Endothelial cell of umbilical vein (primary cell): ENCODE data around the gene SMG1. TPM values are rescaled to one million over a fixed set of nuclear protein-coding genes. Genes with fewer than 3 reads are reported as not detected.
"Not testable (repeated sequence)": the region's sequence is repeated elsewhere in the genome, so short reads cannot be mapped to it uniquely, and the experiment has no call there.

Source experiments
- Bru-seq: library from RNA; stranded (reverse); fragments of 400-500 nt; gene quantifications from one replicate; lab custom pipeline; 2021; lab: Mats Ljungman, UMichigan
- BruChase-seq, 2 experiments: library from RNA; stranded (reverse); fragments of 400-500 nt; gene quantifications; one replicate each; lab custom pipeline; 2021; lab: Mats Ljungman, UMichigan
- BruUV-seq: library from RNA; stranded (reverse); fragments of 400-500 nt; replicated peaks from 2 replicates; lab custom pipeline; 2021; lab: Mats Ljungman, UMichigan
- CTCF ChIA-PET: fragments of 300-600, 350-600 bp; sonication (Branson Sonifier 250); formaldehyde crosslinking; loops from one replicate; lab custom pipeline; 2021; ENCODE audit warnings: antibody characterized with exemption, inconsistent platforms; lab: Charles Lee
- POLR2A ChIA-PET: fragments of 300-600, 350-600 bp; sonication (Branson Sonifier 250); formaldehyde crosslinking; loops from one replicate; lab custom pipeline; 2021; ENCODE audit warnings: antibody characterized with exemption, inconsistent platforms; lab: Charles Lee
- DNase-seq: peaks from one replicate; pipeline ENCODE4 v3.0.0-alpha.2; 2011; ENCODE audit warnings: low read depth, low spot score
- FAIRE-seq: peaks from 2 replicates; lab custom pipeline; 2011; peaks lifted over from hg19 to GRCh38; lab: Jason Lieb, UNC
- H2AFZ ChIP-seq: 2 replicates; pipeline ENCODE4 v1.6.0; 2012; ENCODE audit warnings: low read depth, low read length, control low read depth, inconsistent platforms
- H3K27ac ChIP-seq: 2 replicates; pipeline ENCODE4 v1.5.1; 2011; ENCODE audit warnings: low read depth, mild to moderate bottlenecking, control low read depth, low read length, moderate library complexity; ENCODE audit not compliant: insufficient read depth
- H3K27me3 ChIP-seq, 2 experiments: 2 replicates each; pipeline versions ENCODE4 v1.6.0 to v1.6.1; 2011; ENCODE audit warnings: low read length in 2 of 2, mixed read lengths in 1 of 2; ENCODE audit not compliant: control insufficient read depth in 2 of 2, insufficient read depth in 2 of 2
- H3K36me3 ChIP-seq, 2 experiments: 2 replicates in 1 of 2; 3 replicates in 1 of 2; pipeline ENCODE4 v1.5.1; 2011; ENCODE audit warnings: low read length in 2 of 2, mild to moderate bottlenecking in 1 of 2, moderate library complexity in 1 of 2; ENCODE audit not compliant: control insufficient read depth in 2 of 2, insufficient read depth in 2 of 2; ENCODE audit errors: extremely low read depth in 1 of 2
- H3K4me1 ChIP-seq: 3 replicates; pipeline ENCODE4 v1.5.1; 2011; ENCODE audit warnings: mild to moderate bottlenecking, low read length; ENCODE audit not compliant: control insufficient read depth, insufficient read depth; ENCODE audit errors: extremely low read depth
- H3K4me2 ChIP-seq: 2 replicates; pipeline ENCODE4 v1.6.1; 2011; ENCODE audit warnings: low read length, control low read depth, mixed read lengths; ENCODE audit not compliant: insufficient read depth
- H3K4me3 ChIP-seq, 3 experiments: fragments of 200-600 bp in 1 of 3; sonication (generic), shearing (Covaris generic) in 1 of 3; replicated peaks in 1 of 3; 2 replicates each; pipeline ENCODE4 v1.5.1; 2011 to 2016; ENCODE audit warnings: control low read depth in 3 of 3, low read length in 3 of 3, mild to moderate bottlenecking in 2 of 3, inconsistent platforms in 1 of 3, low read depth in 1 of 3, moderate library complexity in 1 of 3; ENCODE audit not compliant: insufficient read depth in 1 of 3
- H3K79me2 ChIP-seq: 2 replicates; pipeline ENCODE4 v1.6.0; 2012; ENCODE audit warnings: low read length, inconsistent platforms; ENCODE audit not compliant: control insufficient read depth, insufficient read depth
- H3K9ac ChIP-seq: replicated peaks from 2 replicates; pipeline ENCODE3; 2011; ENCODE audit warnings: low read length, control low read depth; ENCODE audit not compliant: insufficient read depth; ENCODE audit errors: extremely low read depth
- H3K9me1 ChIP-seq: replicated peaks from 3 replicates; pipeline ENCODE4 v1.6.0; 2011; ENCODE audit warnings: mild to moderate bottlenecking, low read length; ENCODE audit not compliant: control insufficient read depth, insufficient read depth; ENCODE audit errors: extremely low read depth
- H3K9me3 ChIP-seq: replicated peaks from 2 replicates; pipeline ENCODE4 v1.5.1; 2012; ENCODE audit warnings: low read length, inconsistent platforms; ENCODE audit not compliant: control insufficient read depth, insufficient read depth
- H4K20me1 ChIP-seq: replicated peaks from 2 replicates; pipeline ENCODE3; 2011; ENCODE audit warnings: mild to moderate bottlenecking, low read length; ENCODE audit not compliant: control insufficient read depth, insufficient read depth; ENCODE audit errors: extremely low read depth
- POLR2A ChIP-seq: IDR thresholded peaks from 2 replicates; pipeline ENCODE4 v1.6.1; 2012; ENCODE audit warnings: low read depth, mild to moderate bottlenecking, control low read depth, low read length
- POLR2AphosphoS5 ChIP-seq: IDR thresholded peaks from 2 replicates; pipeline ENCODE4 v1.6.1; 2012; ENCODE audit warnings: low read depth, mild to moderate bottlenecking, control low read depth, low read length, moderate library complexity; ENCODE audit not compliant: insufficient read depth
- dilution Hi-C: fragments of 300-500 bp; cut with MboI; formaldehyde crosslinking; loops from one replicate; pipeline ENCODE4 v1.15.0; 2019; ENCODE audit warnings: low sequenced_read_pairs; ENCODE audit not compliant: extremely low pct_ligation_motif_present
- intact Hi-C: fragments of 100-400 bp; cut with micrococcal nuclease; formaldehyde crosslinking; loops from one replicate; pipeline ENCODE4 v1.10.0; 2022
- long read RNA-seq: library from polyadenylated mRNA; stranded (forward); transcript quantifications from one replicate; pipeline ENCODE4 v2.0.0, GENCODE V29; 2021
- polyA minus RNA-seq, 3 experiments: library from RNA; depleted of rRNA, polyadenylated mRNA; stranded (reverse); fragments of >200 nt; gene quantifications; 1 replicate in 1 of 3; 2 replicates in 2 of 3; pipeline ENCODE4 v1.2.3, GENCODE V29; 2011
- polyA plus RNA-seq, 4 experiments: library from polyadenylated mRNA; depleted of rRNA in 3 of 4; stranded (reverse) in 3 of 4; unstranded in 1 of 4; fragments of >200 nt; gene quantifications; 2 replicates each; pipeline versions ENCODE4 v1.2.1 to v1.2.3, GENCODE V29; 2011 to 2012; ENCODE audit warnings: missing spikeins in 1 of 4
- total RNA-seq: library from RNA; stranded (reverse); gene quantifications from 2 replicates; pipeline ENCODE4 v1.2.3, GENCODE V29; 2021
- TF ChIP-seq, protein P1 (sequence below): IDR thresholded peaks from 2 replicates; pipeline ENCODE4 v1.6.1; 2011; ENCODE audit not compliant: insufficient read depth, insufficient read length

Gene SMG1
- 80.2 and 90.8 TPM in 2 replicates for total RNA-seq
- 11.8 and 14.0 TPM in 2 replicates for polyA plus RNA-seq
- 12.6 and 13.0 TPM in 2 replicates for polyA plus RNA-seq (2011; cell fraction: cytosol; rRNA removed)
- 67.4 and 80.2 TPM in 2 replicates for polyA plus RNA-seq (2011; cell fraction: nucleus; rRNA removed)
- polyA plus RNA-seq (2012): 27.1 and 37.7 TPM in 2 replicates
- polyA minus RNA-seq: 178 and 181 TPM in 2 replicates
- 46.2 TPM for polyA minus RNA-seq (2011; cell fraction: cytosol; rRNA and poly(A)+ RNA removed)
- polyA minus RNA-seq (2011; cell fraction: nucleus; rRNA and poly(A)+ RNA removed): 232 and 354 TPM in 2 replicates
- Bru-seq, nascent RNA: percentile 91 among the genes with signal in this experiment
- BruChase-seq, experiment 1, labeled RNA remaining after a 6-hour chase: percentile 96 among the genes with signal in this experiment
- percentile 95 among the genes with signal in this experiment for BruChase-seq, experiment 2, labeled RNA remaining after a 2-hour chase
- long read RNA-seq, partial matches to known transcripts: 2 of 9 reads
- long read RNA-seq, other reads (novel, unspliced or antisense): 6 of 9 reads

DNA sequence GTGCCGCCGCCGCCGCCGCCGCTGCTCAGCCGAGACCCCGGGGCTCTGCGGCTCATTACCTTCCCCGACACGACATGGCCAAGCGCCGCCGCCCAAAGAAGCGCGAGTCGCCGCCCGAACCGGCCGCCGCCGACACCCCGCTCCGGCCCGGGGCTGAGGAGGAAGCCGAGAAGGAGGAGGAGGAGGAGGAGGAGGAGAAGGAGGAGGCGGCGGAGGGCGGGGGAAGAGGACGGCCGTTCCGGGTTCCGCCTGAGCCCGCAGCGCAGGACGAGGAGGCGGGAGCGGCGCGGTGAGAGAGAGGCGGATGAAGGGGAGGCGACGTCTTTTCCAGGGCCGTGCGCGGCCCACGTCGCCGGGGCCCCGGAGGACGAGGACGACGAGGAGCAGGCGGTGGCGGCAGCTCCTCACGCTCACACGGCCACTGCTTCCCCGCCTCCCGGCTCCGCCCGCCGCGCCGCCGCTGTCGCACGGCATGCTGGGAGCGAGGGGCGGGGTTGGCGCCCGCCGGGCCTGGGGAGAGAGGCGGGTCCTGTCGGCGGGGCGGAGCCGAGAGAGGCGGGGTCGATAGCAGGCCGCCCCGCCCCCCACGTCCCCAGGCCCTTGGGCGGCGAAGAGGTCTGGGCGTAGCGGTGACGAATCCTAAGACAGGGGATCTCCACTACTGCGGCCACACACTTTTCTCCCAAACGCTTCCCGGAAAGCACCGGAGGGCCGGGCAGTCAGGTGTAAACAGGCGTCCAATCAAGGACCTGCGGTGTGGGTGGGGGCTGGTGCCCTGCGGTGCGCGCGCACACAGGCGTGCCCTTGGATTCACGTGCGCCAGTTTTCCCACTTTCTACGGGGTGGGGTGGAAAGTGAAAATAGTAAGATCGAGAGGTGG, at the start of gene SMG1:
TSS of gene SMG1 (minus strand) at position 423 of the 880 bp plus-strand sequence. CDS start at position 56, 367 bp downstream.
- Histone ChIP-seq H3K27ac (peak within 1 kb of the TSS; percentile 47), H3K4me3 (peak within 1 kb of the TSS; percentile 71 to 92 (median 82)), H3K4me2 (peak within 1 kb of the TSS; percentile 89), H3K9ac (peak within 1 kb of the TSS; percentile 42), H3K79me2 (peaks cover 42% of the 10 kb centered on the region), H2AFZ (peak within 1 kb of the TSS; percentile 91)
- H3K9me3 ChIP-seq, H3K9me1 ChIP-seq, H4K20me1 ChIP-seq, BruUV-seq, H3K27me3 ChIP-seq, H3K4me1 ChIP-seq, POLR2A ChIA-PET, FAIRE-seq, dilution Hi-C loops, H3K36me3 ChIP-seq: not testable (repeated sequence)
- CTCF ChIA-PET: interaction anchor here (0.7 to 1.9 kb wide), 2 partner anchors 125 to 134 kb away, joined by 3 to 6 read pairs; partner anchors contain the start of gene ARL6IP1
- intact Hi-C loops: loop anchor here (1.0 to 5.0 kb wide), 4 partner anchors 21 to 141 kb away; partner anchors contain the start of genes ARL6IP1 and COQ7
- DNase-seq: peak; percentile 92
- TF ChIP-seq POLR2AphosphoS5 (peak; percentile 84), POLR2A (peak; percentile 67)
- TF ChIP-seq, protein P1, sequence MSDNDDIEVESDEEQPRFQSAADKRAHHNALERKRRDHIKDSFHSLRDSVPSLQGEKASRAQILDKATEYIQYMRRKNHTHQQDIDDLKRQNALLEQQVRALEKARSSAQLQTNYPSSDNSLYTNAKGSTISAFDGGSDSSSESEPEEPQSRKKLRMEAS: peak; percentile 53
